Limb (tissue), 2 donors: ENCODE data around the gene ZNF507.

ENCODE experiments used
- DNase-seq, 2 donors: peaks; one replicate each; pipeline ENCODE4 v3.0.0-alpha.2; 2016; ENCODE audit errors: extremely low spot score in 2 of 2

ZNF507 gene

DNA sequence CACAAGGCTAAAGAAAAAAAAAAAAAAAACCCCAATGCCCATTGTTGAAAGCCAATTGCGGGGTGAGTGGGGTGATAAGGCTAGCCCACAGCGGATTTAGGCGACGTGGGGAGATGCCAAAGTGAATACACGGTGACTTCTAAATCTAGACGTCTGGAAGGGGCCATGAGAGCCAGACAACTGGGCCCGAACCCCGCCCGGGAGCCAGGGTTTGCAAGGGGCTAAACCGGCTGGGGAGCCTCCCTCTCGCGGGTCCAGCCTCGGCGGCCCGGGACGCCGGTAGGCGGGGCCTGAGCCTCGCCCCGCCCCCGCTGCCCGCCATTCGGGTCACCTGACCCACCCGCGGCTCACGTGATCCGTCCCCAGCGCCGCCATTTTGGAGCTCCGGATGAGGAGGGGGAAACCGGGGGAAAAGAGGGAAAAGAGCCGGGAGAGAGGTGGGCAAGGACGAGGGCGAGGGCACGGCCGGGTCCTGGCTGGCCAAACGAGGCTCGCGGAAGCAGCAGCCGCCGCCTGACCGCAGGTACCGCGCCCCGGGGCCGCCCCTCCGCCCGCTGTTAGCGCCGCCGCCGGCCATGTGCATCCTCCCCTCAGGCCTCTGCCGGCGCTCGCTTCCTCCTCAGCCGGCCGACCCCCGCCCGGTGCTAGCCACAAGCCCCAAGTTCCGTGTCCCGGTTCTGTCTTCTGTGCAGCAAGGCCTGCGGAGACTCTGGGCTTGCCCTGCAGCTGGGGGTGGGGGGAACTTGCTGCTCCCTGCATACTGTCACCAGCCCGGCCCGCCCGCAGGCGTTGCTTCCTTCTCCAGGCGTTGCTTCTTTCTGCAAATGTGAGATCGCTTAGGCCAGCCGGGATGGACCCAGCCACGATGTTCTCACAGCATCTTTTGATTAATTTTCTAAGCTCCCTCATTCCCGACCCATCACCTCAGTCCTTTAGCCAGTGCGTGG lies at the start of gene ZNF507:
Gene ZNF507 (plus strand): TSS at position 350 of the 947 bp plus-strand sequence. CDS start 7,221 bp downstream, outside the sequence.
- peak; percentile 81 to 93 for DNase-seq

DNA sequence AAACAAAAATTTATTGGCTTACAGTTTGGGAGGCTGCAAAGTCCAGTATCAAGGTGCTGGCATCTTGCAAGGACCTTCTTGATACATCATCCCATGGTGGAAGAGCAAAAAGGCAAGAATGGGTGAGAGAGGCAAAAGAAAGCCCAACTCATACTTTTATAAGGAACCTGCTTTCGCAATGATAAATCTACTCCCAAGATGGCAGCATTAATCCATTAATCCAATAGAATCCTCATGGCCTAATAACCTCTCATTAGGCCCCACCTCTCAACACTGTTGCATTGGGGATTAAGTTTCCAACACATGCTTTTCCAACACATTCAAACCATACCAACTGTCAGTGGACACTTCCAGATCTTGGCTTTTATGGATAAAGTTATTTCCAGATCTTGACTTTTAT lies 48.7 kb upstream of the ZNF507 start:
- no peak for DNase-seq

DNA sequence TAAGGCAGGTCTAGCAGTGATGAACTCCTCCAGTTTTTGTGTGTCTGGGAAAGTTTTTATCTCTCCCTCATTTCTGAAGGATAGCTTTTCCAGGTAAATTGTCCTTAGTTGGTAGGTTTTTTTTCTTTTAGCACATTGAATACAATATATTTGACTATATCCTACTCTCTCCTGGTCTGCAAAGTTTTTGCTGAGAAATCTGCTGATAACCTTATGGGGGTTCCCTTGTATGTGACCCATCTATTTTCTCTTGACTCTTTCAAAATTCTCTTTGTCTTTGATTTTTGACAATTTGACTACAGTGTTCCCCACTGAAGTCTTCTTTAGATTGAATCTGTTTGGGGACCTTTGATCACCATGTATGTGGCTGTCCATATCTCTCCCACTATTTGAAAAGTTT lies 42.6 kb upstream of the ZNF507 start:
- no peak for DNase-seq

DNA sequence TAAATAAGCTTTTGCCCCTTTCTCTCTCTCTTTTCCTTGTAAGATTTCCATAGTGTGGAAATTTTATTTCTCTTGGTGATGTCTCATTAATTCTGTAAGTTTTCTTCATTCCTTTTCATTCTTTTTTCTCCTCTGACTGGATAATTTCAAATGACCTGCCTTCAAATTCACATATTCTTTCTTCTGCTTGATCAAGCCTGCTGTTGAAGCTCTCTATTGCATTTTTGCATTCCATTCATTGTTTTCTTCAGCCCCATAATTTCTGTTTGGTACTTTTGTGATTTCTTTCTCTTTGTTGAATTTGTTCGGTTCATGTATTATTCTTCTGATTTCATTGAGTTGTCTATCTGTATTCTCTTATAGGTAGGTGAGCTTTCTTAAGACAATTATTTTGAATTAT lies 42.2 kb upstream of the ZNF507 start:
- DNase-seq: no peak

DNA sequence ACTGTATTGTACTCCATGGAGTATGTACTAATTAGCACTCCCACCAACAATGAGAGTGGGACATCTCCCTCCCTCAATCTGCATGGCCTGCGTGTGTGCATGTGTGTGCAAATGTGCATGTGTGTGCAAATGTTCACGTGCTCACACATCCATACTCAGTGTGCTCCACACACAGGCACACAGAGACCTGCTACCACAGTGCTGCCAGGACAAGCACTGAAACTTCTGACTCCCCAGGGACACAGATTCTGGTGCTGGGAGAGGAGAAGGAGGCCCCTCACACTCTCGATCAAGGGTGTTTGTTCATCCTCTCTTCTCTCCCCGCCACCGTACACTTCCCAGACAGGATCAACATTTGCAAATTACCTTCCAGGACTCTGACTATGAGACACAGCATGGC lies 37.8 kb upstream of the ZNF507 start:
- no peak for DNase-seq

DNA sequence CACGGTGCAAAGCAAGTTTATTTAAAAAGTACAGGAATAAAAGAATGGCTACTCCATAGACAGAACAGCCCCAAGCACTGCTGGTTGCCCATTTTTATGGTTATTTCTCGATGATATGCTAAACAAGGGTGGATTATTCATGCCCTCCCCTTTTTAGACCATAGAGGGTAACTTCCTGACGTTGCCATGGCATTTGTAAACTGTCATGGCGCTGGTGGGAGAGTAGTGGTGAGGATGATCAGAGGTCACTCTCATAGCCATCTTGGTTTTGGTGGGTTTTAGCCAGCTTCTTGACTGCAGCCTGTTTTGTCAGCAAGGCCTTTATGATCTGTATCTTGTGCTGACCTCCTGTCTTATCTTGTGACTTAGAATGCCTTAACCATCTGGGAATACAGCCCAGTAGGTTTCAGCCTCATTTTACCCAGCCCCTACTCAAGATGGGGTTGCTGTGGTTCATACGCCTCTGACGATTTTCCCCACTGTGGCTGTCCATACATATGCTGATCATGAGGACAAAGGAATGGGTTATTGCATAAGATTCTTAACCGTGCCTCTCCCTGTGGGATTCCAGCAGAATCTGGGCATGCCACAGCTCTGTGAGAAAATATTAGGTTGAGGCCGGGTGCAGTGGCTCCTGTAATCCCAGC lies 36.9 kb upstream of the ZNF507 start:
- DNase-seq: no peak

DNA sequence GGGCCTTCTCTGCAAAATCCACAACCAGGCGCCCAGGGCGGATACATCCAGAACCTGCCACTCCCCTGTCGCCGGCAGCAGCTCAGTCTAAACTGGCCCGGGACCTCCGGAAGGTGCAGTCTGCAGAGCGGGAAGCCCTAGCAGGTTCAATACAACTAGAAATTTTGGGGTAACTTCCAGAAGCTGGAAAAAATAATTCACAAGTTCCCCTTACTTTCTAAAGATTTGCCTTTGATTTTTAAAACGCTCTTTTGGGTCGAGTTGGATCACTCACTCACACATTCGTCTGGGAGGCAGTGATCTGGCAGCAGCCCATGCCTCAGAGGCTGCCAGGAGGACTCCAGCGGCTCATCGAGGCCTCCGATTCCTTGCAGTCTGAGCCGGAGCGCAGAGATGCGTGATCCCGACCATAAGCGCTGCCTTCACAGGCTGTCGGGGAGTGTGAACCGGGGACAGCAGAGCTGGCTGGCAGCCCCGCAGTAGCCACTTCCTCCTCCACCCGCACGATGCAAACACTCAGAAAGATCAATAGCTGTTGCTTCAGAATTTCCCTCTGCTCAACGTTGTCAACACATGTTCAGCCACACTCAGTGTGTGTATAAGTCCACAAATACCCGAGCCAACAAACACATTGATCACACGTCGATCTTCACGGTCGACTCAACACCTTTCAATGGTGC lies 35.6 kb upstream of the ZNF507 start:
- no peak for DNase-seq

DNA sequence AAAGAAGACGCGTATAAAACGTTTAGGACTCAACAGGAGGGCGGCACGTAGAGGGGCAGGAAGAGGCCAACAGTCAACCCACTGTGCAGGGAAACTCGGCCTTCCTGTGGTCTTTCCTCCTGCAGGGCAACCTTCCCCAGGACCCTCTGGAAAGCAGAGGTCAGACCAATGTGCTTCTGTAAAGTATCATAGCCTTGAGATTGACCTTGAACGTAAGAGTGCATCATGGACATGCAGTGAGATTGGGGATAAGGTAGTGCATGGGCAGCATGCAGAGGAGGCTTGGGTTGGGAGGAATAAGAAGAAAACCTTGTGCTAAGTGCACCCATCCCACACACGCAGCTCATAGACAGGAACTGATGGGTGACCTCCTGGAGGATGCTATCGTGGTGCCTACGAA lies 34.0 kb upstream of the ZNF507 start:
- no peak for DNase-seq

DNA sequence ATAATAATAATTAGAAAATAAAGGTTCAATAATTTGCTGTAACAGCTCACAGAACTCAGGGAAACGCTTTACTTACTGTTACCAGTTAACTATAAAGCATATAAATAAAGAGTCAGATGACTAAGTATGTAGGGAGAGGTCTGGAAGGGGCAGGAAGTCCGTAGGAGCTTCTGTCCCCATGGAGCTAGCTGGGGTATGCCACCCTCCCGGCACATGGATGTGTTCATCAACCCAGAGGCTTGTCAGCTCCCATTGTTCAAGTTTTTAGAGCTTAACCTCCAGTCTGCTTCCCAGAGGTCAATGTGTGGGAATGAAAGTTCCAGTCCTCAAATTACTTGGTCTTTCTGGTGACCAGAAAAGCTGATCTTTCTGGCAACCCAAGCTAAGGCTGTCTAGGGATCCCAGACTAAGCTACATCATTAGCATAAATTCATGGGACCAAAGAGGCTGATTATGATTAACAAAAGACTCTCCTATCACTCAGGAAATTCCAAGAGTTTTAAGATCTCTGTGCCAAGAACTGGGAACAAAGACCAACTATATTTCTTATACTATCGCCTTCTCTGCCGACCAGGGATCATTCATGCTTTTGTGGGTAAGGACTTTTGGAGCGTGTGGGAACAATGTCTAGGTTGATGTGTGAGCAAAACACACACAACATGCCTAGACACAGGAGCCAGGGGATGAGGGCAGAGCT lies 31.7 kb upstream of the ZNF507 start:
- DNase-seq: no peak

DNA sequence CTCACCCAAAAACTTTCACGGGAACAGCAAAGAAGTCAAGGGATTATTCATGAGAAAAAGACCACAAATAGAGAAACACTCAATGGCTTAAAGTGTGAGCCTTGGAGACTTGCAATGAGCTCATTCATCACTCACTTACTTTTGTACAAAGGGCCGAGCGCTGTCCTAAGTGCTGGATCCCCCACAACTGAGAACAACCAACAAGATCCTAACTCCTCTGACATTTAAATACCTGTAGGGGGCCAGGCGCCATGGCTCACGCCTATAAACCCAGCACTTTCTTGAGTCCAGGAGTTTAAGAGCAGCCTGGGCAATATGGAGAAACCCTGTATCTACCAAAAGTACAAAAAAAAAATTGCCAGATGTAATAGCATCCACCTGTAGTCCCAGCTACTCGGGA lies 29.4 kb upstream of the ZNF507 start:
- DNase-seq: no peak

DNA sequence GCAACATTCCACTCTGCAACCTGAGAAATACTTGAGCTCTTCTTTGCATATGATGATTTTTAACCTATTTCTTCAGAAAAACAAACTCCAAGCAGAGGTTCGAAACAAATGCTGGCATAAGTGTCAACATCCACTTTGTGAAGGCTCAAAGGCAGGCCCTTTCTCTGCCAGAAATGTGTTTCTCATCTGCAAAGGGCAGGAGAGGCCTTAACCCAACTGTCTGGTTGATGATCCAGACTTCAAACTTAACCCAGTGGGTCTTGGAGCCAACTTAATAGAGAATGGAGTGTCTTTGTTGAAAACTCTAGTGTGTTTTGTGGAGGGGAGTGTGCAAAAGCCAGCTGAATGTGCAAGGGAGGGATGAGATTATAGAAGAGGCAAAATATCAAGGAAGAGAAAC lies 28.3 kb upstream of the ZNF507 start:
- no peak for DNase-seq

DNA sequence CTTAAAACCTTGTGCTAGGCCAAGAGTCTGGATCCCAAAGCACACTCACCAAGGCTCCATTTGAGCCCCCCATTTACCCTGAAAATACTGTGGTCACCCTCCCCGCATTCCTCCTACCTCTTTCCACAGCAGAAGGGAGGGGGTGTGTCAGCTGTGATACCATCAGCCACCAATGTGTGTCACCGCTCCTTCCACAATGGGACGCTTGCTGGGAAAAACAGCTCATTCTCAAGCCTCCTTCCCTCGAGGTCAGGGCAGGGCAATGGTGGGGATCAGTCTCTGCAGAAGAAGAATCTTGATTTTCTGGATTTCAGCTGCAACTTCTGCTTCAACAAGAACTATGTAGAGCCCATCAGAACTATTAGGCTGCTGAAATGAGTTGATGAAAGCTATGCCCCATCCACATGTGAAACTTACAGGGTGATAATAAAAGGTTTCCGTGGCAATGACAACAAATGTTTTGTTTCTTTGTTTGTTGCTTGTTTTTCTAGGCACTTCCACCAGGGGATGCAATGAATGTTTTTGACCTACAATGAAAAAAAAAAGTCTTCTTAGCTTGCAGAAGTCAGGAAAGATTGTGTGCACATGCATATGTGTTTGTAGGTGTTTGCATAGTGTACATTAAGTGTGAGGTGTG lies 26.4 kb upstream of the ZNF507 start:
- DNase-seq: no peak

DNA sequence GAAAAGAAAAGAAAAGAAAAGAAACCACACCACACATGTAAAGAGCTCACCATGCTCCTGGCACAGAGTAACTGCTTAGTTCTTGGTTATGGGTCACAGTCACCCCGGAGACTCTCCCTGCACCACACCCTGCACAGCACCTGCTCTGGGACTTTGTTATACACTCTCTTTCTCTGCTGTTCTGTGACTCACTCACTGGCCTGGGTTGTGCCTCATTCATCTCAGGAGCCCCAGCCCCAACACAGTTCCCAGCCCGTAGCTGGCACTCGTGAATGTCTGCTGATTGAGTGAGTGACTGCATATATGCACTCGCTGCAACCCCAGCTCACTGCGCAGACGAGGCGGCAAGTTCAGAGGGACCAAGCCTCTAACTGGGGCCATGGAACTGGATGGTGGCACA lies 22.9 kb upstream of the ZNF507 start:
- no peak for DNase-seq

DNA sequence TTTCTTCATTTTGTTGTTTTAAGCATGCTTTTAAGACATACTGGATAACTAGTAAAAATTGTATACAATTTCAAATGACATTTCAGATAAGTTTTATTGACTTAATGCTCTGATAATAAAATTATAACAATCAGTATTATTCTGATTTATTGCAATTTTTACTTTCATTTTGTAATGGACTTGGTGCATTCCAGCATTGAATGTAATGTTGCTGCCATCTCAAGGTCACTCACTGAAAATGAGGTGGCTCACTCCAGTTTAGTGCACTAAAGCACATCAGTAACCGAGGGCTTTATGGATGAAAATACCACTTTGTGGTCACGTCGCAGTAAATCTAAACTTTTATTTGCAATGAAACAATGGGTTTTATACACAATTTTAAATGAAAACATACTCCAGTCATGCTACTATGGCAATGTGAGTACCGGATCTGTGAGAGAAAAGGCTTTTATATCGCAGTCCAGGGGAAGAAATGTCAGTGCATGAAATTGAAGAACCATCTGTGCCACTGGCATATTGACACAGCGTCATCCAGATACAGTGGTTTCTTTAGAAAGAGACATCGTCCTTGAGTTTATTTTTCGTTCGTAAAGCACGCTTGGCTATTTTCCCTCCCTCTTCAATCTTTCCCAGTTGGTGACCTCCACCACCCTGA lies 20.7 kb upstream of the ZNF507 start:
- no peak for DNase-seq

DNA sequence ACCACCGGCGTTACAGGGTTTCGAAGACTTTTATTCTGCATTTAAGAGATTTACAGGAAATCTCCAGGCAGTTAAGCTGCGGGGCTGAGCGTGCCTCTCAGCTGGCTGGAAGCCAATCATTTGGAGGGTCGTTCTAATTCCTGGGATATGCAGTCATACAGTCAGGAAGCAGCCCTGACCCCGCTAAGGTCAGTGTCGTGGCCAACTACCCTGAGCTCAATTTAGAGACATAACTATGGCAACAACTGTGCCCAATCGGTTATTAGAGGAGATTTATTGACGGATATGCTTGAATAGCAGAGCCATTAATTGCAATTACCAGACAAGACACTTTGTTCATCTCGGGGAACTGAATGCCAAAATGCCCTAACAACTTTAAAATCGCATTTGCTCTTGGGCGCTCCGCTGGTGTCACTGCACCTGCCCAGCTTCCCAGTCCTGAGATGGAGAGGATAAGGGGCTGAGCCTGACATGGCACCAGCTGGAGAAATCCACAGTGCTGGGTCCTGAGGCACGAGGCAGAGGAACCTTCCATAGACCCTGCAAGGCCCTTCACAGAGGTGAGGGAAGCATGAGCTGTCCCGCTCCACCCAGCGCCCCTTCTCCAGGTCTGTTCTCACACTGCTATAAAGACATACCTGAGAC lies 15.1 kb upstream of the ZNF507 start:
- peak in 1 of 2 donors; percentile 37 for DNase-seq

DNA sequence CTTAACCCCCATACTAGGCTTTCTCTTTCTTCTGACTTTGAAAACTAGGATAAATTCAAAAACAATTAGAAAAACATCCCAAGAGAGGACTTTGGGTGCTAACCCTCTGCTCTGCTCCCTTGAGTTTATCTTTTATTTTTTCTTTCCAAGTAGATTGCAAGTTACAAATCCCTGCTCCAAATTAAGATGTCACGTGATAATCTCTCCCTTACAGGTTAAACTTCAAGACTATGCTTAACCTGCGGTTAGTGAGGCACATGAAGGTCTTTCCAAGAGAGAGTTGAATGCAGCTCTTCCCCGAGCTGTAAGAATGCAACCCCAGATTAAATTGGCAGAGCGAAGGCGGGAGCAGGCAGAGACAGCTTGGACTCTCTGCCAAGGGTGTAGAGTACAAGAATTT lies 12.2 kb upstream of the ZNF507 start:
- no peak for DNase-seq

DNA sequence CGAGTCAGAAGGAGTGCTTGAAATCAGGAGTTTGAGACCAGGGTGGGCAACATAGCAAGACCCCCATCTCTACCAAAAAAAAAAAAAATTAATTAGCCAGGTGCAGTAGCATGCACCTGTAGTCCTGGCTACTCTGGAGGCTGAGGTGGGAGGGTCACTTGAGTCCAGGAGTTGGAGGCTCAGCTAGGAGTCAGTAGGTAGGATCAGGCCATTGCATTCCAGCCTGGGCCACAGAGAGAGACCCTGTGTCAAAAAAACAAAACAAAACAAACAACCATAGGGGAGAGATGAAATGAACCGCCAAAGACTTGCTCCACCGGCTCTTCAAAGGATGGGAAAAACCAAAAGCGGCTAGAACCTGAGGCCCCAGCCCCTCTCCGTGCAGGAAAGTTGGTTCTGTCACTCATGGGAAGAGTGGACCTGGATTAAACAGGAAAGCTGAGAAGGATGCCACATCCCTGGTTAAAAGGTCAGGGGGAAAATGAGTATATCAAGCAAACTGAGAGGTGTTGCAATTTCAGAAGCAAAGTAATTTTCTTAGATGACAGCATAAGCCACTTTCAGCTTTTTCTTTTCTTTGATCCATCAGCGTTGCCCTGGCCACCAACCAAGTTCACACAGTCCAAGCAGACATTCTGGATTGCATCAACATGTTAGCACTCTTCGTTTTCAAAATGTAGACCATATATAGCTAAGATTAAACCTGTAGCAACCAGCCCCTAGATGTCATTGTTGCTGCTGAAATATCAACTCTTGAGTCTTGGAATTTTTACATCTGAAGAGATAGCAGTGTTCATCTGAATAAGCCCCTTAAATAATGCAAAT lies 8.9 kb upstream of the ZNF507 start:
- DNase-seq: no peak

DNA sequence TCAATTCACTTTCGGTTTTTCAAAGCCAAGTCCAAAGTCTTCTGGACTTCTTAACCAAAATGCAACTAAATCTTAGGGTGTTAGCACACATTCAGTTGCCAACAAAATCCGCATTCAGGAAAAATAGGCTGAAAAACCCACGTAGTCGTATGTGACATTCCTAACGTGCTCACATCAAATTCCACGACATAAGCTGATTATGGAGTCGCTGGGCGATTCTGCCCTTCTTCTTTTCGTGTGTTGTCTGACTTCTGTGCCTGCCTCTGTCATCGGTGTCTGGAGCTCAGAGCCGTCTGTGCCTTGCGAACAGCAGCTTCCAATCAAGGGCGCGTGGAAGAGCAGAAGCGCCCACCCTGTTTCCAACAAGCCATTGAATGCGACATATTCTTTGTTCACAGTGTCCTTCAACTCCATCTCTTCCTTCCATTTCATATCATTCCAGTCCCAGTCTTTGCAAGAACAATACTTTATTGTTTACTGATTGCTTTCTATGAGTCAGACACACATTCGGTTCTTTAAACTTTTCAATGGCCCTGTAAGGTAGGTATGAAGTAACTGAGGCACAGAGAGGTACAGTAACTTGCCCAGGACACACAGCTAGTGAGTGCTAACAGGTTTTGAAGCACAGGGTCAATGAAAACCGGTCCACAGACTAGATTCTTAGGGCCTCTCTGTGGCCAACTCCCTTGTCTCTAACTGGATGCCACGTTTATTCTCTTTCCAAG lies 8.2 kb upstream of the ZNF507 start:
- DNase-seq: no peak

DNA sequence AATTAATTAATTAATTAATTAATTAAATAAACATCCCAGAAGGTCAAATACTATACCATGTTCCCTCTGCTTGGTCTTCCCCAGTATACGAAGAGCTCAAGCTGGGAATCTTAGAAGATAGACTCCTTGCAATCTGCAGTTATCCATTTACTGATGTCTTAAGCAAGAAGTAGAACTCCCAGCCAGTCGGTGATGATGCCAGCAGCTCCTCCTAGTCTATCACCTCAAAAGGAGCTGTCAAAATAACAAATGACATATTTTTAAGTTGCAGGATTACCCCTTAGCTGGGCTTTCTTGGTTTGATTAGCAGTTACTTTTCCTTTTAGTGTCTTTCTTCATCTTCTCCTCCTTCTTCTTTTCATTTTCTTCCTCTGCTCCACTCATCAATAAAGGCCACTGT lies 6.0 kb upstream of the ZNF507 start:
- no peak for DNase-seq
